ENCODE data around the gene ACAA1.
A peak's percentile ranks its signal among the peaks of the same experiment; 100 is the strongest.

DNA sequence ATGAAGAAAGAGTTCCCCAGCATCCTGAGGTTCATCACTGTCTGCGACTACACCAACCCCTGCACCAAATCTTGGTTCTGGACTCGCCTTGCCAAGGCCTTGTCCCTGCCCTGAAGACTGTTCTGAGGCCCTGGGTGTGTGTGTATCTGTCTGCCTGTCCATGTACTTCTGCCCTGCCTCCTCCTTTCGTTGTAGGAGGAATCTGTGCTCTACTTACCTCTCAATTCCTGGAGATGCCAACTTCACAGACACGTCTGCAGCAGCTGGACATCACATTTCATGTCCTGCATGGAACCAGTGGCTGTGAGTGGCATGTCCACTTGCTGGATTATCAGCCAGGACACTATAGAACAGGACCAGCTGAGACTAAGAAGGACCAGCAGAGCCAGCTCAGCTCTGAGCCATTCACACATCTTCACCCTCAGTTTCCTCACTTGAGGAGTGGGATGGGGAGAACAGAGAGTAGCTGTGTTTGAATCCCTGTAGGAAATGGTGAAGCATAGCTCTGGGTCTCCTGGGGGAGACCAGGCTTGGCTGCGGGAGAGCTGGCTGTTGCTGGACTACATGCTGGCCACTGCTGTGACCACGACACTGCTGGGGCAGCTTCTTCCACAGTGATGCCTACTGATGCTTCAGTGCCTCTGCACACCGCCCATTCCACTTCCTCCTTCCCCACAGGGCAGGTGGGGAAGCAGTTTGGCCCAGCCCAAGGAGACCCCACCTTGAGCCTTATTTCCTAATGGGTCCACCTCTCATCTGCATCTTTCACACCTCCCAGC lies 4.4 kb upstream of the ACAA1 start:
- TF ChIP-seq, protein P1, sequence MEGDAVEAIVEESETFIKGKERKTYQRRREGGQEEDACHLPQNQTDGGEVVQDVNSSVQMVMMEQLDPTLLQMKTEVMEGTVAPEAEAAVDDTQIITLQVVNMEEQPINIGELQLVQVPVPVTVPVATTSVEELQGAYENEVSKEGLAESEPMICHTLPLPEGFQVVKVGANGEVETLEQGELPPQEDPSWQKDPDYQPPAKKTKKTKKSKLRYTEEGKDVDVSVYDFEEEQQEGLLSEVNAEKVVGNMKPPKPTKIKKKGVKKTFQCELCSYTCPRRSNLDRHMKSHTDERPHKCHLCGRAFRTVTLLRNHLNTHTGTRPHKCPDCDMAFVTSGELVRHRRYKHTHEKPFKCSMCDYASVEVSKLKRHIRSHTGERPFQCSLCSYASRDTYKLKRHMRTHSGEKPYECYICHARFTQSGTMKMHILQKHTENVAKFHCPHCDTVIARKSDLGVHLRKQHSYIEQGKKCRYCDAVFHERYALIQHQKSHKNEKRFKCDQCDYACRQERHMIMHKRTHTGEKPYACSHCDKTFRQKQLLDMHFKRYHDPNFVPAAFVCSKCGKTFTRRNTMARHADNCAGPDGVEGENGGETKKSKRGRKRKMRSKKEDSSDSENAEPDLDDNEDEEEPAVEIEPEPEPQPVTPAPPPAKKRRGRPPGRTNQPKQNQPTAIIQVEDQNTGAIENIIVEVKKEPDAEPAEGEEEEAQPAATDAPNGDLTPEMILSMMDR (IDR thresholded peaks at IDR 0.05 in 2 of 3, conservative IDR thresholded peaks at IDR 0.05 in 1 of 3; ENCODE audit: control insufficient read depth in 2 of 3, extremely low read depth in 1 of 3, insufficient read depth in 1 of 3, low read depth in 3 of 3, low read length in 3 of 3), result no peak
- TF ChIP-seq, protein P2, sequence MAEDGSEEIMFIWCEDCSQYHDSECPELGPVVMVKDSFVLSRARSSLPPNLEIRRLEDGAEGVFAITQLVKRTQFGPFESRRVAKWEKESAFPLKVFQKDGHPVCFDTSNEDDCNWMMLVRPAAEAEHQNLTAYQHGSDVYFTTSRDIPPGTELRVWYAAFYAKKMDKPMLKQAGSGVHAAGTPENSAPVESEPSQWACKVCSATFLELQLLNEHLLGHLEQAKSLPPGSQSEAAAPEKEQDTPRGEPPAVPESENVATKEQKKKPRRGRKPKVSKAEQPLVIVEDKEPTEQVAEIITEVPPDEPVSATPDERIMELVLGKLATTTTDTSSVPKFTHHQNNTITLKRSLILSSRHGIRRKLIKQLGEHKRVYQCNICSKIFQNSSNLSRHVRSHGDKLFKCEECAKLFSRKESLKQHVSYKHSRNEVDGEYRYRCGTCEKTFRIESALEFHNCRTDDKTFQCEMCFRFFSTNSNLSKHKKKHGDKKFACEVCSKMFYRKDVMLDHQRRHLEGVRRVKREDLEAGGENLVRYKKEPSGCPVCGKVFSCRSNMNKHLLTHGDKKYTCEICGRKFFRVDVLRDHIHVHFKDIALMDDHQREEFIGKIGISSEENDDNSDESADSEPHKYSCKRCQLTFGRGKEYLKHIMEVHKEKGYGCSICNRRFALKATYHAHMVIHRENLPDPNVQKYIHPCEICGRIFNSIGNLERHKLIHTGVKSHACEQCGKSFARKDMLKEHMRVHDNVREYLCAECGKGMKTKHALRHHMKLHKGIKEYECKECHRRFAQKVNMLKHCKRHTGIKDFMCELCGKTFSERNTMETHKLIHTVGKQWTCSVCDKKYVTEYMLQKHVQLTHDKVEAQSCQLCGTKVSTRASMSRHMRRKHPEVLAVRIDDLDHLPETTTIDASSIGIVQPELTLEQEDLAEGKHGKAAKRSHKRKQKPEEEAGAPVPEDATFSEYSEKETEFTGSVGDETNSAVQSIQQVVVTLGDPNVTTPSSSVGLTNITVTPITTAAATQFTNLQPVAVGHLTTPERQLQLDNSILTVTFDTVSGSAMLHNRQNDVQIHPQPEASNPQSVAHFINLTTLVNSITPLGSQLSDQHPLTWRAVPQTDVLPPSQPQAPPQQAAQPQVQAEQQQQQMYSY (CRISPR knock-in tag; IDR thresholded peaks at IDR 0.05), result no peak
- TF ChIP-seq CHD2 (IDR thresholded peaks at IDR 0.05; ENCODE audit: borderline replicate concordance, low read depth, low read length), result no peak
- no peak for TF ChIP-seq MTA2 (IDR thresholded peaks at IDR 0.05; ENCODE audit: low read depth)
- peak; percentile 34; the same call in 1 of the 2 replicates for TF ChIP-seq POLR2AphosphoS5 (IDR thresholded peaks at IDR 0.05; ENCODE audit: low read length)
- no peak for TF ChIP-seq ATF3 (IDR thresholded peaks at IDR 0.05; ENCODE audit: borderline replicate concordance, extremely low read depth, low read depth, low read length)
- no peak for TF ChIP-seq ZNF217 (IDR thresholded peaks at IDR 0.05)
- TF ChIP-seq MYC (IDR thresholded peaks at IDR 0.05; ENCODE audit: insufficient read depth, insufficient read length, insufficient replicate concordance, low read length, severe bottlenecking), result no peak
- TF ChIP-seq NFIC (IDR thresholded peaks at IDR 0.05; ENCODE audit: low read depth, low read length), result no peak
- no peak for TF ChIP-seq TAF1 (IDR thresholded peaks at IDR 0.05; ENCODE audit: borderline replicate concordance, low read depth, low read length)
- no peak for TF ChIP-seq LARP7 (IDR thresholded peaks at IDR 0.05)
- TF ChIP-seq ATF7 (IDR thresholded peaks at IDR 0.05; ENCODE audit: low read depth), result no peak
- TF ChIP-seq SPI1 (IDR thresholded peaks at IDR 0.05; ENCODE audit: borderline replicate concordance, insufficient read depth, low read depth, low read length), result peak; percentile 22; the same call in 1 of the 2 replicates
- TF ChIP-seq RAD21 (IDR thresholded peaks at IDR 0.05; ENCODE audit: insufficient read depth, low read depth, low read length), result no peak

Data from GM12878 (cell line).